SH-SY5Y (cell line): ENCODE data around the gene CCT4.

Experiments used
- GATA2 ChIP-seq: IDR thresholded peaks from 2 replicates; pipeline ENCODE4 v1.6.1; 2011; ENCODE audit warnings: mild to moderate bottlenecking, low read depth, low read length
- GATA3 ChIP-seq: IDR thresholded peaks from 2 replicates; pipeline ENCODE4 v1.6.1; 2011; ENCODE audit warnings: low read depth, mild to moderate bottlenecking, low read length, moderate library complexity

CCT4 gene

DNA sequence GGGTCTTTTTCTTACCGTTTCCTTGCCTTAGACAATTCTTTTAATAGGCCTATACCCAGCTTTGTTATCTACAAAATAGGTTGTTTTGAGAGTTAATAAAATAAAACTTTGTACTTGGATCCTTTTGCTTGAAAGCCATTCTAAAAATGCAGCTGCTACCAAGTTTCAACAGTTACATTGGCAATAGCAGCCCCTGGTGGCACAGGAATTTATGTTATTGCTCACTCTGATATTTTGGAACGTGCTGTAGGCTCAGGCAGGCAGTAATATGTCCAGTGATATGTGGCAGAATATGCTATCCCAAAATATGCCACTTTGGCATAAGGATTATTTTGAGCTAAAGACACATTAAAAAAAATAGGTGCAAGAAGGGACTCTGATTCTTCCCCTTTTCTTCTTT, 10.4 kb upstream of the CCT4 start:
- TF ChIP-seq GATA2 (no peak), GATA3 (no peak)

DNA sequence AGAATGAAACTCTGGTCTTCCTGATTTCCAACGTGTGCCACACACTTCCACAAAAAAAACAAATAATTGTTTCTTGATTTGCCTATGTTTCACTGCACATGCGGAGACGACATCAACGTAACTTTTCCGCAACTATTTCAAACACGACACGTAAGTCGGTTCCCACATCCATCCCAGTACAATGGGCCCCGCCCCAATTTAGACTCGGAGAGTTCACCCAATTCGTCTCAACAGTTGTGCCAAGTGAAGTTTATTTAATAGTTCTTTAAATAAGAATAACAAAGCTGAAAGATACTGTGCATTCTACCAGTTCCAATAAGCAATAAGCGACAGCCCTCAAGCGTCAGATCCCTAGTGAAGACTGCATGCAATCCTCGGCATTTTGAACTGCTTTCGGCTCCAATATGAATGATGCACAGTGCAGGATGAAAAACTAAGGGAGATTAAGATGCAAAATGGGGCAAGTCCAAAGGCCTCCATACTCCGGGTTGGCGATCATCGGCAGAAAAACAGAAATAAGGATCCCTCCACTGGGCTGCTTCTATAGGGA, 664 bp downstream of the CCT4 start:
- no peak for TF ChIP-seq GATA3
- no peak for TF ChIP-seq GATA2

- TF ChIP-seq GATA3 (no peak), GATA2 (no peak)
Observed at GRCh38 chr2:61885896-61886603, 2.4 kb downstream of the CCT4 start.

GRCh38 chr2:61882850-61883249, 5.6 kb downstream of the CCT4 start:
- TF ChIP-seq GATA2: no peak
- no peak for TF ChIP-seq GATA3

DNA sequence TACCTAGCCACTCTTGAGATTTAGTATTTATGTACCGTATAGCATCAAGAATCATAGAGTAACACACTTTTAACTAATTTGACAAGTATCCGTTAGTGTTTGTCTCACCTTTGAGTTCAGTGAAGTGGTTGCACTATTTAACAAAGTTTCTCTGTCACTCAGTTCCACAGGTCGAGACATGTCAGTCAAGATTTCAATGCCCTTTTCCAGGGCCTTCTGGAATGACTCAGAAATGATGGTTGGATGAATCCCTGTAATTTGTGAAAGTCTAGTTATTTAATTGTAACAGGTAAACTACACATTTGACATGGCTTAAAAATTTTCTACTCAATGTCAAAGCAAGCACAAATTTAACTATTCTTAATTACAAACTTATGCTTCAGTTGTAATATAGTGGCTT, 9.7 kb downstream of the CCT4 start:
- TF ChIP-seq GATA3: no peak
- no peak for TF ChIP-seq GATA2

- TF ChIP-seq GATA3 (no peak), GATA2 (no peak)
Observed at GRCh38 chr2:61877571-61878245, 10.7 kb downstream of the CCT4 start.

GRCh38 chr2:61876400-61876799, 12.1 kb downstream of the CCT4 start:
- TF ChIP-seq GATA2 (no peak), GATA3 (no peak)

DNA sequence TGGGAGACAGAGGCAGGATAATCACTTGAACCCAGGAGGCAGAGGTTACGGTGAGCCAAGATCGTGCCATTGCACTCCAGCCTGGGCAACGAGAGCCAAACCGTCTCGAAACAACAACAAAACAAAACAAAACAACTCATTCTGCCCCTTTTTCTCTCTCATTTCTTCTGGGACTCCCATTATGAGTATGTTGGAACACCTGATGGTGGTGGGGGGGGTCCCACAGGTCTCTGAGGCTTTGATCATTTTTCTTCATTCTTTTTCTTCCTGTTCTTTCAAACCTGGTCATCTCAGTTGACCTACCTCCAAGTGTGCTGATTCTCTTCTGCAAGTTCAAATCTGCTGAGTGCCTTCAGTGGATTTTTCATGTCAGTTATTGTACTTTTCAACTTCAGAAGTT, 26.4 kb downstream of the CCT4 start:
- no peak for TF ChIP-seq GATA2
- no peak for TF ChIP-seq GATA3

DNA sequence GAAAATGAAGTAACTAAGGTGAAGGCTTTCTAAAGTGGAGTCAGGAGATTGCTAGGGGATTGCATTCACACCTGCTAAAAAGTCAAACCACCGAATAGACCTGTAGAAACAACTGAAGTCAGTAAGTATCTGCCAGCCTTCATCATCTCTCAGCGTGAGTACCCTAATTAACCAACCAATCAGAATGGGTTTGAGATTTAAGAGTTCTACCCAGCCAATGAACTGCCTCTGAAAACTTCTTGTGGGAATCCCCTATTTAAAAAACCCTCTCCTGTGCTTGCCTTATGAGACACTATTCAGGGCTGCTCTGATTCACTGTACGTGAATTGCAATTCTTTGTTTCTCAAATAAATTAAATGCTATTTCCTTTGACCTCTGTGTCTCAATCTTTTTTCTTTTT, 31.2 kb downstream of the CCT4 start:
- TF ChIP-seq GATA3 (no peak), GATA2 (no peak)

DNA sequence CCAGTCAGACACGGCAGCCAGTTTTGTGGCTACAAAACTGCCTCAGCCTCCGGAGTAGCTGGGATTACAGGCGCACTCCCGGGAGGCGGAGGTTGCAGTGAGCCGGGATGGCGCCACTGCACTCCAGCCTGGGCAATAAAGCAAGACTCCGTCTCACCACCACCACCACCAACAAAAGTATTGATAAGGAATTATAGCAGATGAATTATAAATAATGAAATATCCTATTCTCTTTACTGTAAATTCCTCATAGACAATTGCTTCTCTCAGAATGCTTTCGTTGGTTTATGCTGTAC, 33.2 kb downstream of the CCT4 start:
- no peak for TF ChIP-seq GATA2
- no peak for TF ChIP-seq GATA3

DNA sequence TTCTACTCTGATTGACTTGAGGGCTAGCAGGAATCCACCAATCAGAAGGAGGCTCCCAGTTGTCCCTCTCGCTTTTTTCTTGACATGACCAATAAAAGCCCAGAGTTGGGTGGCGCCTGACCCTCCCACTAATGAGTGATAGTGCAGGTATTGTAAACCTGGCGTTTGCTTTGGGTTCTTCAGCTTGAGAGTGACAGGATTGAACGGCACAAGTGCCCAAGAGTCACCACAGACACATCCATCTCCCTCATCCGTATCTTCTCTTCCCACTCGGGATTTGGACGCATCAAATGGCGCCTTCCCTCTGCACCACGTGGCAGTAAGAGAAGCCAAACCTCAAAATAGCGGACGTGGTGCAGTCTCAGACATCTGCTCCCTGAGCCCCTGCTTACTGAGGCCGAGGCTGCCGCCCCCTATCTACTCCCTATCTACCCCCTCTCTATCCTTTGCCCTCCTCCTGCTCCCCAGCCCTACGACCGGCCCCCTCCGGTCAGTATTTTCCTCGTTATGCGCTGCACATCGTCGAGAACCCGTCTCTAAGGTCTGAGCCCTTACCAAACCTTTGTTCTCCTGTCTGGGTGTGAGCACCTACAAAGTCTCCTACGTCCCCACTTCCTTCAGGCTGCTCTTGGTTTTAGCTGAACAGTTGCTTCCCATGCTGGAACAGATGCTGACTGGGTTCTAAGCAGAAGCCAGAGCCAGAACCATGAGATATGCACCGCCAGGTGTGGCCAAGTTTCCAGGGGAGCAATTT, 33.7 kb downstream of the CCT4 start:
- no peak for TF ChIP-seq GATA3
- no peak for TF ChIP-seq GATA2

DNA sequence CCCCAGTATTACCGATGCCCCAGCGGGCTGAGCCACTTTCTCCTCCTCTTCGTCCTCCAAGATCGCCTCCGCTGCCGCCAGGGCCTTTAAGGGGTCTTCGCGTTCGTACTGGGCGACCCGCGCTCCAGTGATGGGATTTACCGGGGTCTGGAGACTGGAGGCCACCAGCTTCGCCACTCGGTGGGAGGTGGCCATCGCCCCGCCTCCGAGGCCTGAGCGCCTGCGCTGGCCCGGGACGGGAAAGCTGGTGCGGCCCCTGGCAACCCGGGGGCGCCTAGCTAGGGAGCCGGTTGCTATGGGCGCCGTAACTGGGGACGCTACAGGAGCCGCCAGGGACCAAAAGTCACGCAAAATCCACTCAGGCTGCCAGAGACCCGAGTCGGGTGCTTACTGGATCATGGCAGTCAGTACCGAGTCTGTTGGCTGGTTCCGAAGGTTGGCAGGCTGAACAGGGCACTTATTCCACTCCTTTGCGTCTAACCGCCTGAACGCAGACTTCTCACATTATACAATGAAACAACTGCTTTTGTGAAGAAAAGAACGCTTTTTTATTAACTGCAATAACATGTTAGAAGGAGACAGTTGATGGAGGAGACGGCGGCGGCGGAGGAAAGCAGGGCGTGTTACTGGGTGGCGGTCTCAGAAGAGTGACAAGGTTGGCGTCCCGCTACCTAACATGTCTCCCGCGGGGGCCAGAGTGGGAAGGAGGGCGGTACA, 34.5 kb downstream of the CCT4 start, which contains the start of gene FAM161A:
Gene FAM161A (minus strand): TSS at position 214 of the 717 bp plus-strand sequence. CDS start 19 bp downstream, at position 195.
- TF ChIP-seq GATA3: no peak
- TF ChIP-seq GATA2: no peak

GRCh38 chr2:61853086-61853846, 35.2 kb downstream of the CCT4 start:
- TF ChIP-seq GATA3 (0 out of 2 replicates have a peak, but pooled peaks have one; percentile 13), GATA2 (peak; percentile 46)

GRCh38 chr2:61845320-61845719, 43.1 kb downstream of the CCT4 start:
- TF ChIP-seq GATA2 (no peak), GATA3 (no peak)
